Small intestine (tissue), 7 donors: ENCODE data around the gene RTL10. TPM values are rescaled to one million over a fixed set of nuclear protein-coding genes. Genes with fewer than 3 reads are reported as not detected.

ENCODE experiments used
- DNase-seq, 2 donors: peaks; one replicate each; pipeline versions ENCODE4 v3.0.0 to v3.0.0-alpha.2; 2013
- FAIRE-seq: peaks from 2 replicates; lab custom pipeline; 2012; peaks lifted over from hg19 to GRCh38; lab: Jason Lieb, UNC
- H3K27ac ChIP-seq, 3 donors: one replicate each; pipeline ENCODE4 v1.5.1; 2013; ENCODE audit warnings: low read length in 2 of 3, mild to moderate bottlenecking in 2 of 3, control low read depth in 1 of 3, inconsistent platforms in 1 of 3, low read depth in 1 of 3, moderate library complexity in 1 of 3
- H3K27me3 ChIP-seq, 3 donors: one replicate each; pipeline ENCODE4 v1.6.1; 2013; ENCODE audit warnings: low read length in 3 of 3, inconsistent platforms in 1 of 3; ENCODE audit not compliant: control insufficient read depth in 3 of 3, insufficient read depth in 3 of 3
- H3K36me3 ChIP-seq, 3 donors: one replicate each; pipeline ENCODE4 v1.6.1; 2013; ENCODE audit warnings: low read length in 3 of 3, inconsistent platforms in 1 of 3, low read depth in 1 of 3, mild to moderate bottlenecking in 1 of 3, moderate library complexity in 1 of 3; ENCODE audit not compliant: control insufficient read depth in 3 of 3, insufficient read depth in 2 of 3
- H3K4me1 ChIP-seq, 3 donors: one replicate each; pipeline ENCODE4 v1.6.1; 2013; ENCODE audit warnings: low read length in 2 of 3, inconsistent platforms in 1 of 3, low read depth in 1 of 3, mild to moderate bottlenecking in 1 of 3, moderate library complexity in 1 of 3; ENCODE audit not compliant: control insufficient read depth in 3 of 3, insufficient read depth in 2 of 3
- H3K4me3 ChIP-seq, 3 donors: one replicate each; pipeline ENCODE4 v1.5.1; 2013; ENCODE audit warnings: low read length in 3 of 3, control low read depth in 1 of 3, inconsistent platforms in 1 of 3, low read depth in 1 of 3, mild to moderate bottlenecking in 1 of 3, moderate library complexity in 1 of 3
- H3K9me3 ChIP-seq, 2 donors: one replicate each; pipeline ENCODE4 v1.6.1; 2013; ENCODE audit warnings: low read depth in 1 of 2, low read length in 1 of 2; ENCODE audit not compliant: control insufficient read depth in 2 of 2, insufficient read depth in 1 of 2
- WGBS, 3 donors: extraction: QIAGEN DNeasy Blood & Tissue Kit; methylation state at CpG; one replicate each; pipeline ENCODE4 v1.1.7; 2013; 5-methylcytosine and 5-hydroxymethylcytosine counted together
- polyA plus RNA-seq, 4 donors: library from polyadenylated mRNA; stranded (reverse) in 3 of 4; unstranded in 1 of 4; fragments of 200-250 nt in 3 of 4; fragments of 120-200 nt in 1 of 4; gene quantifications; one replicate each; pipeline versions ENCODE4 v1.2.1 to v1.2.3, GENCODE V29; 2013
- donor health status: healthy with polysubstance abuse.
- donor health status: control.
- donor health status: control.
- donor health status: Bipolar disorder and iron deficiency.
- donor health status: healthy.

The RTL10 gene
- polyA plus RNA-seq, 4 donors: 9.7 to 30.6 (median 22.3) TPM

- WGBS, 3 donors: 1% methylated on average over 38 to 49 of the region's 49 CpGs
- Histone ChIP-seq H3K27ac (peak overlapping the region; percentile 68 to 94 (median 89)), H3K27me3 (no peaks in the 10 kb centered on the region), H3K36me3 (peaks cover 4 to 33% (median 4%) of the 10 kb centered on the region in 3 donors), H3K4me1 (peaks cover 0 to 43% (median 10%) of the 10 kb centered on the region in 3 donors), H3K9me3 (no peaks in the 10 kb centered on the region), H3K4me3 (peak overlapping the region; percentile 70 to 90 (median 88))
- FAIRE-seq: no peak
- peak; percentile 22 to 57 for DNase-seq
These were observed 546 bp downstream of the RTL10 start for GRCh38 chr22:19853879-19854777.

DNA sequence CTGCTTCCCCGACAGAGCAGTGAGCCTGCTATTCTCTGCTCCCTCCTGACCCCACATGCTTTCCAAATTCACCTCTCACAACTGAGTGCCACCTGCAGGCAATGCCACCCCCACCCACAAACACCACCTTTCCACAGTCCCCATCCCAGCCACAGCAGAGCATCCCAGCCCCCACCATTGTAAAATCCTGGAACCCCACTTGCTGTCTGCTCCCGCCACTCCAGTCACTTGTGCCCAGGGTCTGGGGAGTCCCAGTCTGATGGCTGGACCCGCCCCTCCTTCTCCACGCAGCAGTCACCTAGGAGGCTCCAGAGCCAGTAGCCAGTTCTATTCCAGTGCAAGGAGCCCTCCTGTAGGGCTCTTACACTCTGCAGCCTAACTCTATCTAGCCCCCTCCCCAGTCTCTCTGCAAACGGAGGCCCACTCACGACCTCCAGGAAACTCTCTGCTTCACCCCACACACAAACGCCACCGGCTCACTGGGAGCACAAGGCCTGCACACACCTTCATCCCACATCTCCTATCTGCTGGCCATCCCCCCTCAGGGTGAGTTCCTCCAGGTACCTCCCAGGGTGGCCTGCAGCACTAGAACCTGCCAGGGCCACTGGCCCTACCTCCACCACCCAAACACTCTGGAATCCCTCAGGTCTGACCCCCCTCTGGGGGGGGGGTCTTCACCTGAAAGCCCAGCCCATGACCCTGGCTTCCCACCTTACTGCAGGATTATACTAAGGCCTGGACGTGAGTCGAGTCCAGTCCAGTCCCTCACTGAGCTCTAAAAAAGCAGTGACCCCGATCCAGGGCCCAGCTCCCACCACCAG is 1.4 kb downstream of the RTL10 start:
- no peak for FAIRE-seq
- H3K4me3 ChIP-seq: peak overlapping the region in 2 of 3 donors; percentile 88 to 90
- peak overlapping the region in 1 of 3 donors; percentile 68 for H3K27ac ChIP-seq
- DNase-seq: no peak
- H3K27me3 ChIP-seq: no peaks in the 10 kb centered on the region
- H3K36me3 ChIP-seq: peaks cover 4 to 39% (median 4%) of the 10 kb centered on the region in 3 donors
- WGBS, 3 donors: 13 to 38% (median 21%) methylated on average over 11 of the region's 11 CpGs
- peaks cover 0 to 51% (median 10%) of the 10 kb centered on the region in 3 donors for H3K4me1 ChIP-seq
- H3K9me3 ChIP-seq: no peaks in the 10 kb centered on the region

DNA sequence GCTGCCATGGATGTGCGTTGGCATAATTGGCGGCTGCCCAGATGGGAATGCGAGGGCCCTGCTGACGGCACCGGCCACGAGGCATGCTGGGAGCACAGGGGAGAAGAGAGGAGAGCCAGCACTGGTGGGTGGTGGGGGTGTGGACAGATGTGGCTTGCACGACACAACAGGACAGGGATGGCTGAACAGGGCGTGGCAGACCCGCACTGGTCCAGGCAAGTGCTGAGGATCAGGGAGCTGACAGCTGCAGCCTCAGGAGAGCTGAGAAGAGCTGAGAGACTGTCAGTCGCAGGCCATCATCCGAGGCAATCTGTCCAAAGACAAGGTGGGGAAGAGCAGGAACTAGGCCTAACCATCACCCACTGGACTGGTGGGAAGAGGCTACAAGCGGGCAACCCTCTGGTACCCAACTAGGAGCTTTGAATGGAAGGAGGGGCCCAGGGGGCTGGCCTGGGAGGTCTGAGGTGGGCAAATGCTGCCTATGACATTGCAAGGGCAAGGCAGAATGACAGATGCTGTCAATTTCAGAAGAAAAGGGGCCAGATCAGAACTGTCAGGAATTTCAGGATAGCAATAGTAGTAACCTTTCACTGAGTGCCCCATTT is 2.4 kb downstream of the RTL10 start:
- no peaks in the 10 kb centered on the region for H3K27me3 ChIP-seq
- no peak overlapping the region for H3K27ac ChIP-seq
- H3K4me3 ChIP-seq: peak overlapping the region in 1 of 3 donors; percentile 90
- peaks cover 4 to 43% (median 4%) of the 10 kb centered on the region in 3 donors for H3K36me3 ChIP-seq
- H3K4me1 ChIP-seq: peaks cover 0 to 53% (median 10%) of the 10 kb centered on the region in 3 donors
- FAIRE-seq: no peak
- H3K9me3 ChIP-seq: no peaks in the 10 kb centered on the region
- 84 to 89% (median 85%) methylated on average over 12 of the region's 12 CpGs for WGBS, 3 donors
- no peak for DNase-seq

DNA sequence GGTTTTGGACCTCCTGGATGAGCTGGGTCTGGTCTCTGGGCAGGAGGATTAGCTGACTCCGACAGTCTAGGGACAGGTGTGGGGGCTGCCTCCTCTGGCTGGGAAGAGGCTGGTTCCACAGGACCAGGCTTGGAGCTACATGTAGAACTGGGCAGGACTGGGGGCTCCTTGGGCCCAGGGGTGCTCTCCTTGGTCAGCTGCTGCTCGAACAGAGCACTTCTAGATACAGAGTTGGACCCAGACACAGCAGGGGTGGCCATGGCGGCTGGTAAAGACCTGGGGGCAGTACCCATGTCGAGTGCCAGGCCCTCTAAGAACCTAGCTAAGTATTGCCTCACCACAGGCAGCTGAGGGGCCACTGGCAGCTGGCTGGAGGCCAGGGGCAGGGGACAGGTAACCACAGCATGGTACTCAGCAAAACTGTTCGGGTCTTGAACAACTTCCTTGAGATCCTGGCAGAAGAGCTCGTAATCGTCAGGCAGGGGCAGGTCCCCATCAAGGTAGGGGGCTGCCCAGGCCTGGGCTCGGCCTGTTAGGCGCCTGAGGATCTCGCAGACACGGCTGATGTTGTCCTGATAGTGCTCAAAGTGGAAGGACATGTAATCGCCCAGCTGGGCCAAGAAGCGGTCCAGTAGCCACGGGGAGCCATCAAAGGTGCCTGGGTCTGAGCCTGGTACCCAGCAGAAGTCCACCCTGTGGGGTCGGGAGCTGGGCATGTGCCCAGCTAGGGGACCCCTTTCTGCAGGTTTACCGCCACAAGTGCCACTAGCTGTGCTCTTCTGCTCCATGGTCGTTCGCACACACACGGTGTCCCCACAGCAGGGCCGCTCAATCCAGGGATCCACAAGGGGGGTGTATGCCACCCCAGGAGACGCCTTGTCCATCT is 3.1 kb downstream of the RTL10 start:
- no peak for FAIRE-seq
- 87 to 93% (median 88%) methylated on average over 21 of the region's 21 CpGs for WGBS, 3 donors
- no peaks in the 10 kb centered on the region for H3K27me3 ChIP-seq

GRCh38 chr22:19850763-19851109 is 3.9 kb downstream of the RTL10 start:
- peaks cover 4 to 57% (median 4%) of the 10 kb centered on the region in 3 donors for H3K36me3 ChIP-seq
- peaks cover 0 to 8% of the 10 kb centered on the region in 2 donors for H3K9me3 ChIP-seq
- peaks cover 0 to 46% (median 9%) of the 10 kb centered on the region in 3 donors for H3K4me1 ChIP-seq
- WGBS, 3 donors: 73 to 83% (median 77%) methylated on average over 9 of the region's 9 CpGs
- no peaks in the 10 kb centered on the region for H3K27me3 ChIP-seq
- no peak for FAIRE-seq
- DNase-seq: no peak
- no peak overlapping the region for H3K4me3 ChIP-seq
- H3K27ac ChIP-seq: no peak overlapping the region

More for the DNA sequence above, 3.1 kb downstream of the RTL10 start:
- Histone ChIP-seq H3K4me1 (peaks cover 0 to 53% (median 10%) of the 10 kb centered on the region in 3 donors), H3K36me3 (peaks cover 4 to 50% (median 4%) of the 10 kb centered on the region in 3 donors), H3K27ac (peak overlapping the region in 1 of 3 donors; percentile 15), H3K9me3 (peaks cover 0 to 7% of the 10 kb centered on the region in 2 donors), H3K4me3 (no peak overlapping the region)
- no peak for DNase-seq

DNA sequence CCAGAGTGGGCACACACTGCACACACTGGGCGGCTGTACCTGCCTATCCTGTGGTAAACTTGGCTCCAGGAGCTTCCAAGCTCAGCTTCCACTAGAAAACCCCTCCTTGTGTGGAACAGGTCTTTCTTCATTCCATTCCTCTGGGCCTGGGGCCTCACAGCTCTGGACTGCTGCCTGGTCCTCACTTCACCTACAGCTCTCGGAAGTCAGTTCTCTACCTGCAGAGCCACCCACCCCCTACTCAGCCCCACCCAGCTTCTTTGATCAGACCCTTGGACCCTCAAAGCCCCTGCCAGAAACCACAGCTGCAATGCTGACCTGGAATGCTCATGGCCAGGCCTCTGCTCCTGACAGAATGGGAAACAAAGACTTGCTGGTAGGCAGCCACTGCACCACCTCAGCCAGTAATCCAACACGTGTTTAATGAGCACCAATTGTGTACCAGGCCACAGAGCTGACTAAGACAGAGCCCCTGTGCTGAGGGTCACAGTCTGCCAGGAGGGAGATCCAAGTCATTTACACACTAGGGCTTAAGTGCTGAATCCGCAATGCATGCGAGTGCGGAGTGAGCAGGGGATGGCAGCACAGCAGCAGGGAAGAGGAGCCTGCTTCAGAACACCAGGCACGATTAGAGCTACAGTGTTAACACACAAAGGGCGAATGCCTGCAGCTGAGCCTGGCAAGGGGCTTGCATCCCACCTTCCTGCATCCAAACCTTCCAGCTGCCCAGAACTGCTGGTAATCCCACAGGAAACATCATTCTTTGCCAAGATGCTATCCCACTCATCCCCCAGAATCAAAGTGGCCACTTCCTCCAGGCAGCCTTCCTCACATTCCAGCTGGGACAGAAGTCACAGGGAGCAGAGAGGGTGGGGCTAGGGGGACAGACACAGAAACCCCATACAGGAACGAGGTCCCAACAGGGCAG is 4.6 kb downstream of the RTL10 start:
- H3K27ac ChIP-seq: peak overlapping the region in 2 of 3 donors; percentile 5 to 32
- H3K4me1 ChIP-seq: peaks cover 0 to 41% (median 8%) of the 10 kb centered on the region in 3 donors
- H3K9me3 ChIP-seq: peaks cover 0 to 8% of the 10 kb centered on the region in 2 donors
- no peak overlapping the region for H3K4me3 ChIP-seq
- FAIRE-seq (no peak), DNase-seq (peak; percentile 17 to 73)
- H3K36me3 ChIP-seq: peaks cover 4 to 59% (median 4%) of the 10 kb centered on the region in 3 donors
- WGBS, 3 donors: 62 to 83% (median 67%) methylated on average over 9 of the region's 9 CpGs
- no peaks in the 10 kb centered on the region for H3K27me3 ChIP-seq
